Upper lobe of left lung (tissue), 4 donors: ENCODE data around the gene SRPK2.

Experiments used
- POLR2A ChIP-seq, 4 donors: fragments of 450-650 bp; IDR thresholded peaks; one replicate each; pipeline ENCODE4 v1.5.1; 2016 to 2017; ENCODE audit warnings: antibody characterized with exemption in 4 of 4, mild to moderate bottlenecking in 2 of 4
- POLR2AphosphoS5 ChIP-seq, 2 donors: sonication (generic); formaldehyde crosslinking; IDR thresholded peaks; one replicate each; pipeline ENCODE4 v1.5.1; 2017; ENCODE audit warnings: antibody characterized with exemption in 2 of 2
- TF ChIP-seq, protein P1 (sequence below), 6 experiments: fragments of 450-650 bp in 4 of 6; fragments of 200-600 bp in 2 of 6; sonication (generic) in 2 of 6; IDR thresholded peaks; one replicate each; pipeline ENCODE4 v1.5.1; 2016 to 2019; ENCODE audit warnings: antibody characterized with exemption in 6 of 6

DNA sequence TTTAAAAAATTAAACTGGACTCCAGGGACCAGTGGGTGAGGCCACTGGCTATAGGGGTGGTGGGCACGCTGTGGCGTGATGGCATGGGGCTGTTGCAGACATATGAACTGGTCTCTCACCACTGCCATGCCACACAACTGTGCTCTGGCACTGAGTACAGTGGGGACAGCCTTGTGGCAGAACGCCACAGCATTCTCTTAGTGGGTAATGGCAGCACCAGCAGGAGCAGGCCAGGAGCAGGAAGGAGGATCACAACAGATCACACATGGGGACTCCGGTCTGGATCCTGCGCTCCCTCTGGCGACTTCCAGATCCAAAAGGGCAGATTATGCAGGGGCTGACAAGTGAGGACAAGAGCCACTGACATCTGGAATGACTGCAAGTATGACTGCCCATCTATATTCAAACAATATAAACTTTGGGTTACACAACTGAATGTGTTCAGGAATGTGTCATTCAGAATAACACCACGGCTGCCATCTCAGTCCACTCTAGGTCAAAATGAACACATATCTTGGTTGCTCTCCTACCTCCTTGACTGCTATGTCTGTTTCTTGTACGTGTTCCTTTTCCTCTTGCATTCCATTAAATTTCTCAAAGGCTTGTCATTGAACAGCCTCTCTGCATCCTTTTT is 198.7 kb downstream of the SRPK2 start:
- TF ChIP-seq POLR2A (IDR thresholded peaks at IDR 0.05): no peak
- TF ChIP-seq, protein P1, sequence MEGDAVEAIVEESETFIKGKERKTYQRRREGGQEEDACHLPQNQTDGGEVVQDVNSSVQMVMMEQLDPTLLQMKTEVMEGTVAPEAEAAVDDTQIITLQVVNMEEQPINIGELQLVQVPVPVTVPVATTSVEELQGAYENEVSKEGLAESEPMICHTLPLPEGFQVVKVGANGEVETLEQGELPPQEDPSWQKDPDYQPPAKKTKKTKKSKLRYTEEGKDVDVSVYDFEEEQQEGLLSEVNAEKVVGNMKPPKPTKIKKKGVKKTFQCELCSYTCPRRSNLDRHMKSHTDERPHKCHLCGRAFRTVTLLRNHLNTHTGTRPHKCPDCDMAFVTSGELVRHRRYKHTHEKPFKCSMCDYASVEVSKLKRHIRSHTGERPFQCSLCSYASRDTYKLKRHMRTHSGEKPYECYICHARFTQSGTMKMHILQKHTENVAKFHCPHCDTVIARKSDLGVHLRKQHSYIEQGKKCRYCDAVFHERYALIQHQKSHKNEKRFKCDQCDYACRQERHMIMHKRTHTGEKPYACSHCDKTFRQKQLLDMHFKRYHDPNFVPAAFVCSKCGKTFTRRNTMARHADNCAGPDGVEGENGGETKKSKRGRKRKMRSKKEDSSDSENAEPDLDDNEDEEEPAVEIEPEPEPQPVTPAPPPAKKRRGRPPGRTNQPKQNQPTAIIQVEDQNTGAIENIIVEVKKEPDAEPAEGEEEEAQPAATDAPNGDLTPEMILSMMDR (IDR thresholded peaks at IDR 0.05): no peak
- no peak for TF ChIP-seq POLR2AphosphoS5 (IDR thresholded peaks at IDR 0.05)
